ENCODE results near the gene GNPAT. TPM values are rescaled to one million over a fixed set of nuclear protein-coding genes. Genes with fewer than 3 reads are reported as not detected.

The GNPAT gene
- total and polyA plus RNA-seq, 2 of the 4 experiments (the other 2 are of a cell fraction) = 17.2 to 36.0 TPM

- ATAC-seq (ENCODE audit: low read depth) = no peak
- POLR2A ChIA-PET (ENCODE audit: unreplicated experiment) = no interaction called here
- H3K9me1 ChIP-seq (ENCODE audit: insufficient read depth, low read length) = no peaks in the 10 kb centered on the region
- no peaks in the 10 kb centered on the region for H3K79me1 ChIP-seq (ENCODE audit: low read depth in 1 of 2, low read length in 2 of 2)
- no peaks in the 10 kb centered on the region for H3K4me1 ChIP-seq (ENCODE audit: control insufficient read depth, insufficient read depth, low read length)
- H3K36me3 ChIP-seq (ENCODE audit: control insufficient read depth, insufficient read depth, low read length) = no peaks in the 10 kb centered on the region
- no peak overlapping the region for H3K18ac ChIP-seq (ENCODE audit: low read depth, low read length)
- H2BK5ac ChIP-seq (ENCODE audit: low read depth, low read length, poor library complexity, severe bottlenecking) = no peak overlapping the region
- TF ChIP-seq USF2 (IDR thresholded peaks at IDR 0.05; ENCODE audit: low read depth, low read length) (no peak), MAZ (IDR thresholded peaks at IDR 0.05; ENCODE audit: borderline replicate concordance, low read depth, low read length) (no peak), MAFK (IDR thresholded peaks at IDR 0.05; ENCODE audit: low read depth, low read length) (no peak), ELK1 (IDR thresholded peaks at IDR 0.05; ENCODE audit: borderline replicate concordance, low read depth, low read length) (no peak)
- TF ChIP-seq, protein P1, sequence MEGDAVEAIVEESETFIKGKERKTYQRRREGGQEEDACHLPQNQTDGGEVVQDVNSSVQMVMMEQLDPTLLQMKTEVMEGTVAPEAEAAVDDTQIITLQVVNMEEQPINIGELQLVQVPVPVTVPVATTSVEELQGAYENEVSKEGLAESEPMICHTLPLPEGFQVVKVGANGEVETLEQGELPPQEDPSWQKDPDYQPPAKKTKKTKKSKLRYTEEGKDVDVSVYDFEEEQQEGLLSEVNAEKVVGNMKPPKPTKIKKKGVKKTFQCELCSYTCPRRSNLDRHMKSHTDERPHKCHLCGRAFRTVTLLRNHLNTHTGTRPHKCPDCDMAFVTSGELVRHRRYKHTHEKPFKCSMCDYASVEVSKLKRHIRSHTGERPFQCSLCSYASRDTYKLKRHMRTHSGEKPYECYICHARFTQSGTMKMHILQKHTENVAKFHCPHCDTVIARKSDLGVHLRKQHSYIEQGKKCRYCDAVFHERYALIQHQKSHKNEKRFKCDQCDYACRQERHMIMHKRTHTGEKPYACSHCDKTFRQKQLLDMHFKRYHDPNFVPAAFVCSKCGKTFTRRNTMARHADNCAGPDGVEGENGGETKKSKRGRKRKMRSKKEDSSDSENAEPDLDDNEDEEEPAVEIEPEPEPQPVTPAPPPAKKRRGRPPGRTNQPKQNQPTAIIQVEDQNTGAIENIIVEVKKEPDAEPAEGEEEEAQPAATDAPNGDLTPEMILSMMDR (conservative IDR thresholded peaks at IDR 0.05; ENCODE audit: low read depth, low read length) = no peak
- no peak overlapping the region for H3K9ac ChIP-seq (ENCODE audit: low read depth, low read length)
- no peak overlapping the region for H3K4me2 ChIP-seq (ENCODE audit: low read depth, low read length)
- BruUV-seq (replicated peaks) = no TSS peak
- H2AK5ac ChIP-seq (ENCODE audit: low read depth, low read length) = no peak overlapping the region
- no peak overlapping the region for H3K14ac ChIP-seq (replicated peaks; ENCODE audit: low read depth, low read length)
- no peak overlapping the region for H3K56ac ChIP-seq (ENCODE audit: extremely low read depth, insufficient read depth, low read length)
- dilution Hi-C loops (cut with HindIII; ENCODE audit: low sequenced_read_pairs, unreplicated experiment) = no loop called here
- no peak overlapping the region for H3K27ac ChIP-seq (ENCODE audit: insufficient read depth, low read length)
- H4K5ac ChIP-seq (ENCODE audit: low read depth, low read length) = no peak overlapping the region
- no peak overlapping the region for H2AFZ ChIP-seq (replicated peaks; ENCODE audit: low read length, poor library complexity)
- CTCF ChIA-PET = no interaction called here
- no peak overlapping the region for H3K23ac ChIP-seq (ENCODE audit: low read depth, low read length)
- H4K91ac ChIP-seq (ENCODE audit: insufficient read depth, low read depth, low read length) = no peak overlapping the region
- H3K4ac ChIP-seq (ENCODE audit: low read depth, low read length) = no peak overlapping the region
- in situ Hi-C loops (cut with MboI; ENCODE audit: low sequenced_read_pairs) = no loop called here
- H3K9me3 ChIP-seq (ENCODE audit: control insufficient read depth, insufficient read depth, low read length) = no peaks in the 10 kb centered on the region
- intact Hi-C loops (cut with micrococcal nuclease) = no loop called here
- no peaks in the 10 kb centered on the region for H3K27me3 ChIP-seq (ENCODE audit: control insufficient read depth, insufficient read depth, low read length)
- no peak overlapping the region for H2BK20ac ChIP-seq (ENCODE audit: low read depth, low read length)
- no peak for DNase-seq
- no peak overlapping the region for H2BK120ac ChIP-seq (ENCODE audit: low read depth, low read length)
- H4K8ac ChIP-seq (ENCODE audit: low read depth in 2 of 2, low read length in 2 of 2) = no peak overlapping the region
- no peak overlapping the region for H3K4me3 ChIP-seq (ENCODE audit: insufficient read depth, low read depth, low read length)
- no peaks in the 10 kb centered on the region for H4K20me1 ChIP-seq (ENCODE audit: insufficient read depth, low read length)
- no peak overlapping the region for H2AK9ac ChIP-seq (replicated peaks; ENCODE audit: low read depth, low read length, poor library complexity)
- 90% methylated on average over 2 of the region's 10 CpGs; no CpG with 5 or more reads in 1 of the 2 experiments for WGBS, 2 experiments (ENCODE audit: extremely low coverage in 2 of 2, insufficient read length in 1 of 2)
- H2BK15ac ChIP-seq (ENCODE audit: low read depth, low read length) = no peak overlapping the region
These were observed 69.5 kb downstream of the GNPAT start for GRCh38 chr1:231310391-231310934.
